Measurements from ENCODE around the gene TLE3.
"Not testable (repeated sequence)": the region's sequence is repeated elsewhere in the genome, so short reads cannot be mapped to it uniquely, and the experiment has no call there.

TLE3 gene

DNA sequence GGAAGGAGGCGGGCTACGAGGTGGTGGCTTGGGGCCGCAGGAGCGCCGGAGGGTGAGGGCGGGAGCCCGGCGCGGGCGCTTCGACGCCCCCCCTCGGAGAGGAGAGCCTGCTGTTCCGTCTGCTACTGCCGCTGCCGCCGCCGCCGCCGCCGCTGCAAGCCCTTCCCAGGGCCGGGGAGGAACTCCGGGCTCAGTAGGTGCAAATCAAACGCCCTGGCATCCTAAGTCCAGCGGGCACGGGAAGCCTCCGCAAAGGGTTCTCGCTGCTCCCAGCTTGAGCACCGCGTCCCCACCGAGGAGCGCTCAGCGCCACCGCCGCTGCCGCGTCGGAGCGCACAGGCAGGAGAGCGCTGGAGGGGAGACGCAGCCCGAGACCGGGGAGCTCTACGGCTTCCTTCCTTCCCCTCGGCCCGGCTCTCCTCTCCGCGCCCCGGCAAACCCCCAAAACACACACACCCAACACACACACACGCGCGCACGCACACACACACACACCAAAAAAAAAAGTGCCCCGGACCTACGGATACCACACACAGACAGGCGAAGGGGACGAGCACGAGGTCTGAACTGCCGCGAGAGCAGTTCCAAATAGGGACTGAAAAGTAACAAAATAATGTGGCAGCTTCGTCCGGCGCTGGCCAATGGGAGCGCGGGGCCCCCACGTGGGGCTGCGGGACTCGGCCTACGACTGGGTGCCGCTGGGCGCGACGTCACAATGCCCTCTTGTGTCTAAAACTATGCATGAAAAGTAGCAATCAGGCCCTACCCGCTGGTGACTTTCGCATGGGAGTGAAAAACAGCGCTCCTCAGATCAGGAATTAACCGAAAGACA is at the start of gene TLE3:
Gene TLE3, minus strand, starts transcription at position 597 of the 832 bp plus-strand sequence. CDS start 1,119 bp downstream, outside the sequence.
- peak; percentile 96 for DNase-seq (ENCODE audit: low read depth in 1 of 2, low spot score in 1 of 2)

DNA sequence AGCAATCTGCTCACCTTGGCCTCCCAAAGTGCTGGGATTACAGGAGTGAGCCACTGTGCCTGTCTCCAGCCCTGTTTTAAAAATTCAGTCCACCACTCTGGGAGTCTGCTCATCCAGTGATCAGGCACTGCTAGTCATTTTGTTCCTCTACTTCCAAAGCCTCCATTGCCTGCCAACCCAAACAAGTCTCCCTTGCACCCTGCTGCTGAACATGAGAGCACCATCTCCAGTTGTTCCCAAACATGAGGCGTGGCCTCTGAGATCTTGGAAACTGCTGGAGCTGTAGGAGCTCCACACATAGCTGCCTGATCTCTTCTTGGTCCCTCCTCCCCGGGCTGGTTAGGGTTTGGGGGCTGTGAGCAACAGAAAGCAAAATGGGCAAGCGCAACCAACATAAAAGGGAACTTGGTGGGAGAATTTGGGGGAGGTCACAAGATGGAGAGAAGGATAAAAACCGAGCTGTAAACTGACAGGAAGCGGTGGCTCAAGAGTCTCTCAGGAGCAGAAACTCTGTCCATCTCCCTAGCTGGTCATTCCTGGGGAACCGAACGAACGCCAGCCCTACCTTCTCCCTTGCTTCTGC is 49.6 kb upstream of the TLE3 start:
- no peak for DNase-seq (ENCODE audit: low read depth in 1 of 2, low spot score in 1 of 2)

DNA sequence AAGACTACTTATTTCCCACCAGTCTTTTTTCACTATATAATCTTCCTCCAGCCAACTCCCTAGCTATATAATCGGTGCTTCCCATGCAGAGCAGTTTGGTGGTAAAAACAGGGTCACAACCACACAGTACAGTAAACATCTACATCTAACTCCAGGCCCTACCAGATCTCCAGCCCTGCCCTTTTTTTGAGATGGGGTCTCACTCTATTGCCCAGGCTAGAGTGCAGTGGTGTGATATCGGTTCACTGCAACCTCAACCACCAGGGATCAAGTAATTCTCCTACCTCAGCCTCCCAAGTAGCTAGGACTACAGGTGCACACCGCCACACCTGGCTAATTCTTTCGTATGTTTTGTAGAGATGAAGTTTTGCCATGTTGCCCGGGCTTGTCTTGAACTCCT is 49.1 kb upstream of the TLE3 start:
- no peak for DNase-seq (ENCODE audit: low read depth in 1 of 2, low spot score in 1 of 2)

DNA sequence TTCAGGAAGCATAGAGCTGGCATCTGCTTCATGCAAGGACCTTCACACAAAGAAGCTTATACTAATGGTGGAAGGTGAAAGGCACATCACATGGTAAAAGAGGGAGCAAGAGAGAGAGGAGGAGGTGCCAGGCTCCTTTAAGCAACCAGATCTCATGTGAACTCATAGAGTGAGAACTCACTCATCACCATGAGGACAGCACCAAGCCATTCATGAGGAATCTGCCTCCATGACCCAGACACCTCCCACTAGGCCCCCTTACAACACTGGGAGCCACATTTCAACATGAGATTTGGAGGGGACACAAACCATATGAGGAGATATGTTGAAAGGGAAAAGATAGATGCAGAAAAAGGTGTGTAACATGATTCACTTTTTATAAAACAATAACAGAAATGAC is 48.4 kb upstream of the TLE3 start:
- no peak for DNase-seq (ENCODE audit: low read depth in 1 of 2, low spot score in 1 of 2)

DNA sequence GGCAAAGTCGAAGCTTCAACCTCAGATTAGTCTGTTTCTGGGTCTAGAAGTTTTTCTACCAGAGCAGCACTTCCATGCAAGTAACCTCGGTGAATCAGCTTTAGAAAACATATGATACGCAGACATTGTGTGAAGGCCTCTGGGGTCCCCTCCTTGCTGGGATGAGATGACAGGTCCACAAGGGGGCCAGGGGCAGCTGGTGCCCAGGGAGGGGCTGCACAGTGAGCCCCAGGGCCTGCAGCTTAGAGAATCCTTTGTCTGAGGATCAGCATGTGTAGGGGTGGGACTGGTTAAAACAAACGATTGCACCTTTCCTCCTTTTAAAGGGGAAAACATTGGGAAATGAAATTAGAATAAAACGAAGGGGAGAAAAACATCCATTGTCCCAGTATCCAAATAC is 47.5 kb upstream of the TLE3 start:
- no peak for DNase-seq (ENCODE audit: low read depth in 1 of 2, low spot score in 1 of 2)

DNA sequence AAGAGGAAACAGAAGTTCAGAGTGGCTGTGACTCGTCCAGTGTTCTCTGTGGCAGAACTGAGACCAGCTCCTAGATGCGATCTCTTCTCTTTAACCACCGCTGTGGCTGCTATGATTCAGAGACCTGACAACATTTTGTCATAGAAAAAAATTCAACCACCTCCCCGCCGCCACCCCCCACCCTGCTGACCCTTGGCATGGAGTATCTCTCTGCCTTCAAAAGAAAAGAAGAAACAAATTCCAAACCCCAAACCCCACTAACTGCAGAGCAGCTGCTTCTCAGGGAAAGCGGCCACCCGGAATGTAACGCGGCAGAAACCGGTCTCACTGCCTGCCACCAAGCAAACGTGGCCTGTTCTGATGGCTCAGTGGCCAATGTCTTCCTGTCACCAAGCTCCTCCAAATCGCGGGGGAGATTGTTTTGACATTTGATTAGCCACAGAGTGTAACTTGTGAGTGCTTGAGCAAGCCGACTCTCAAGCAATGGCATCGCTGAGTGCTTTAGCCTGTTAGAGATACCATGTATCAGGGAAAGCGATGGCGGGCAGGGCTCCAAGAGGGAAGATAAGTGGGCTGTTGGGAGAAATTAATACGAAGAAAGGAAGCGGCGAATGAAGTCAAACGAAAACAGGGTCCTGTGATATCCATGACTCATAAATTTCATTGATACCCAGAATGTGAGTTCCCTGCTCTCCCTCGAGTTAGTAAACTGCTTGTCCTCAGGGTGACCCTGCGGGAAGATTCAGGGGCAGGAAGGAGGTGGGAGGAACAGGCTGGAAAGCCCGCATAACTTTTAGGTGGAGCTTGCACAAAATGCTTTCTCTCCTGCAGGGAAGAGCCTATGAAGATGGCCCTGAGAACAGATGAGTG is 44.8 kb upstream of the TLE3 start:
- DNase-seq (ENCODE audit: low read depth in 1 of 2, low spot score in 1 of 2) = no peak

DNA sequence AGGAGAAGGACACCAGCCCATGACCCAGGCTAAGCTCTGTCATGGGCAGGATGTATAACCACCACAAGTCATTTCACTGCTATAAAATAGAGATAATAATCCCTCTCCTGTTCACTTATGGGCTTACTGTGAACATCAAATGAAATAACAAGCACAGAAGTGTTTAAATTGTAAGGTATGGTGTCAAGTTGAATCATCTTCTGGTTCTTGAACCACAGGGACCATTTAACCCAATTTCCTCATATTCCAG is 44.3 kb upstream of the TLE3 start:
- DNase-seq (ENCODE audit: low read depth in 1 of 2, low spot score in 1 of 2) = no peak

DNA sequence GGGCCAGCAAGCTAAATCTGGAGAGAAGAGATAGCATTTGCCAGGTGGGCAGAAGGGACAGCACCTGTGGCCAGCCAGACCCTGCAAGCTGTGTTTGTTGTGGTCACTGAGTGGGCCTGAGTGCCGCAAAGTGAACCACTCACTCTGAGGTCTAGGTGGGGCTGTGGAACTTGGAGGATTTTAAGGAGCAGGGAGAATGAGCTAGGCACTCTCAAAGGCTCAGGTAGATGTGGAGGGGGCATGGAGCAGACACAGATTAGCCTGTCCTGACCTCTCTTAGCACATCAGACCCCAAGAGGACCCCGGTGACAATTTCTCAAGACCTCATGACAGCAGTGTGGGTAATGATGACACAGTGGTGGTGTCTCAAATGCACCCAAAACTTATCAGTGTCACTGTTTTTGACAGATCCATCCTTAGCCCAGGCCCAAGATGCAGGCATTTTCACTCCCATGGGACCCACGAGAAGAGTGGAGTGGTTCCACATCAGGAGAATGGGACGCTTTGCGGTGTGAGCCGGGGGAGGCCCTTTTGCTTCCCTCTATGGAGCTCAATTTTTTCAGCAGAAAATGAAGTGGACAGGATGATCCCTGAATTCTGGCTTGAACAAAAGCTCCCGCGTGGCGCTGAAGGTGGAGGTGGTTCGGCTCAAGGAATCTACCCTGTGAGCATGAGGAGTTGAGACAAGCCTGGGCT is 43.8 kb upstream of the TLE3 start:
- DNase-seq (ENCODE audit: low read depth in 1 of 2, low spot score in 1 of 2) = no peak

DNA sequence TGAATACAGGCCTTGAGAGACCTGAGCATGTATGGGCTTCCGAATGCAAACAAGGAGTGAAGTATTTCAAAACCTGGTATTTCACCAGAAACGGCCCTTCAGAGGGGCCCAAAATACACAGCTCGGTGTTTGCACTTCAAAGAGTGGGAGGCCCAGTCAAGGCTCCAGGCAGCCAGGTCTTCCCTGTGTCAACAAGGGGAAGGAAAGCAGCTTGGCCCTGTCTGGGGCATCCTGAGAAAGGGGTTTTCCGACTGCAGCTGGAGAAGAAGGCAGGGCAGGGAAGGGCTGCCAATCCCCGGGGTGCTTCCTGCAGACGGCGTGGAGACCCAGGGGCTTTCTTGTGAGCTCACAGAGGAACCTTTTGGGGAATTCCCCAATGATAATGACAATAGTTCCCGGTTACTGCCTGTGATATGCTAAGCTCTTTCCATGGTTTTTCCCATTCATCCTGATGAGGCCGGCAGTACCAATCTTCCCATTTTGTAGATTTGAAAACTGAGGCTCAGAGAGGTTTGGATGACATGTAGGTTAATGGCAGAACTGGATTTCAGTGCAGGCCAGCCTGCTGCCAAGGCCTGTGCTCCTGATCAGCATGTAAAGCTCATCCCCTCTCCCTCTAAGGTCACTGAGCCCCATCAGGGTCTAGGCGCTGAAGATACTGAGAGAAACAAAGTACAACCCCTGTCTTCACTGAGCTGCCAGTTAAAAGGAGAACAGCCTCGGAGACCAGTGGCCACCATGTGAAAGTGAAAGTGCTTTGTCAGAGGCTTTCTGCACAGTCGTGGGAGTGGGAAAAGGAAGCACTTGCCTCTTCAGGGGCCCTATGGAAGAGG is 43.0 kb upstream of the TLE3 start:
- DNase-seq (ENCODE audit: low read depth in 1 of 2, low spot score in 1 of 2) = no peak

DNA sequence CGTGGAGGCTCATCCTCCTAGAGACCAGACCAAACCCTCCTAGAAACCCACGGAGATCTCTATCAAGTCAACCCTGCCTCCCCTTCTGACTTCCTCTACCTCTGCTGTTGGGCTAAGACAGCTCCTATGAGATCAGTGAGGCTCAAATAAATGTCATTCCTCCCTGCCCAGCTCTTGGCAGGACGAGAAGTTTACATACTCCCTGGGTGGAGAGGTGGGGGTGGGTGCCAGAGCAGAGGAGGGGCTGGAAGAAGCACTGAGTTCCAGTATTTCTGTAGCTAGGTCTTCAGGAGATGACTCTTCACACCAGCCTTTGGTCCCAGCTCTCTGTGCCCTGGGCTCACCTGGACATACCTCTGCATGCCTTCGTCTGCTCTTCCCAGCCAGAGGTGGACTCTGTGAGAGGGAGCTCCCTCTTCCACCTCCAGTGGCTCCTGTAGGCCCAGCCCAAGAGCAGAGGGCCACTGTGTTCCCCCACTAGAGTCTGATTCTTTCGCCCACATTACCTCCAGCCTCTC is 42.4 kb upstream of the TLE3 start:
- no peak for DNase-seq (ENCODE audit: low read depth in 1 of 2, low spot score in 1 of 2)

DNA sequence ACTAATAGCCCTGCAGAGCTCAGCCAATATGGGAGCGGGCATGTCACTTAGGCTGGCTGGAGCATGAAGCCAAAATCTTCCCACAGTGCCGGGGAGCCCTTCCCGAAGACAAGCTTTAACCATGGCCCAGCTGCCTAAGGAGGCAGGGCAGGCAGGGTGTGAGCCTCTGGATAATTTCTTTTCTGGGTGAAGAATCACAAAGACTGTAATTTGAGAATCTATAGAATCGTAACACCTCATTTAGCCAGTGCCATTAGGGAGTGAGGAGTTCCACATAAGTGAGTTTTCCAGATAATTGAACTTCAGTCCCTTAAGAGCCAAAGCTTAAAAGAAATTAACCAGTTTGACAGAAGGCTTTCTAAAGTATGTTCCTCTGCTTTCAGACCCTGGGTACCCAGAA is 40.2 kb upstream of the TLE3 start:
- DNase-seq (ENCODE audit: low read depth in 1 of 2, low spot score in 1 of 2) = no peak

DNA sequence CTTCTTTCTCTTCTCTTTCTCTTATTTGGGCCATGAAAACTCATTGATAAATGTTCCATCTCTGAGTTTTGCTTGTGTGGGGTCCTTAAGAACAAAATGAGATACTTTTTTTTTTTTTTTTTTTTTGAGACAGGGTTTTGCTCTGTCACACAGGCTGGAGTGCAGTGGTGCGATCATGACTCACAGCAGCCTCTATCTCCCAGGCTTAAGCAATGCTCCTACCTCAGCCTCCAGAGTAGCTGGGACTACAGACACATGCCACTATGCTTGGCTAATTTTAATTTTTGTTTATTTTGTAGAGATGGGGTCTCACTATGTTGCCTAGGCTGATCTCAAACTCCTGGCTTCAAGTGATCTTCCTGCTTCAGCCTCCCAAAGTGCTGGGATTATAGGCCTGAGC is 39.3 kb upstream of the TLE3 start:
- not testable (repeated sequence) for DNase-seq (ENCODE audit: low read depth in 1 of 2, low spot score in 1 of 2)

DNA sequence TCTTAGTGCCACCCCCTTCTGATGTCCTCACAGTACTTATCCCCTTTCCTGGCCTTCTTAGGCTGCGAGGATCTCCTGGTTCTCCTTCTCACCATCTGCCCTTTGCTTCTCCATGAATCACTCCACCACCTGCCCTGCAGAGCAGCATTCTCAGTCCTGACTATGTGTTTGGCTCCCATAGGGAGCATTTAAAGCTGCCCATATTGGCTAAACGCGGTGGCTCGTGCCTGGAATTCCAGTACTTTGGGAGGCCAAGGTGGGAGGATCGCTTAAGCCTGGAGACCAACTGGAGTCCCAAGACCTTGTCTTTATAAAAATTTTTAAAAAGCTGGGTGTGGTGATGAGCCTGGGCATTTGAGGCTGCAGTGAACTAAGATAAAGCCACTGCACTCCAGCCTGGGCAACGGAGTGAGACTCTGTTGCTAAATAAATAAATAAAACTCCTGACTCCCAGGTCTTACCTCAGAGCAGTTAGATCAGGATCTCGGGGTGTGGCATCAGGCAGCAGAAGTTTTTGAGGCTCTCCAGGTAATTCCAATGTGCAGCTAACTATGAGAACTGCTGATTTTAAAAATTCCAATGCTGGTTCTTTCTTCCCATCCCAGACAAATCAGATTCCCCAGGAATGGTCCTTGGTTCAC is 36.2 kb upstream of the TLE3 start:
- DNase-seq (ENCODE audit: low read depth in 1 of 2, low spot score in 1 of 2) = no peak

DNA sequence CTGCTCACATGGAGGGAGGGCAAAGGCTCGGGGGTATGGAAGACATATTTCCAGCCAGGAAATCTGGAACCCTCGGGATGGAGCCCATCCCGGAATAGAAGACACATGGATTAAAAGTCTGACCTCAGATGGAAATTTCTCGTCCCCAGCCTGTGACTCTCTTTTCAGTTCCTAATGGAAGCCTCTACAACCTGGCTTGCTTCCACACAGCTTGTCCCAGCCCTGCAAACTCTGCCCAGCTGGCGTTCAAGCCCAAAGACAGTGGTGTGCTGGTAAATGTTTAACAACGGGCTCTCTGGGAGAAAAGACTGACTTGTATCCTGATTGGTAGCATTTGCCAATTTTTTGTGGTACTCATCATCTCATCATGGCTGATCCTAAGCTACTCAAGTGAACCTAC is 35.6 kb upstream of the TLE3 start:
- no peak for DNase-seq (ENCODE audit: low read depth in 1 of 2, low spot score in 1 of 2)

DNA sequence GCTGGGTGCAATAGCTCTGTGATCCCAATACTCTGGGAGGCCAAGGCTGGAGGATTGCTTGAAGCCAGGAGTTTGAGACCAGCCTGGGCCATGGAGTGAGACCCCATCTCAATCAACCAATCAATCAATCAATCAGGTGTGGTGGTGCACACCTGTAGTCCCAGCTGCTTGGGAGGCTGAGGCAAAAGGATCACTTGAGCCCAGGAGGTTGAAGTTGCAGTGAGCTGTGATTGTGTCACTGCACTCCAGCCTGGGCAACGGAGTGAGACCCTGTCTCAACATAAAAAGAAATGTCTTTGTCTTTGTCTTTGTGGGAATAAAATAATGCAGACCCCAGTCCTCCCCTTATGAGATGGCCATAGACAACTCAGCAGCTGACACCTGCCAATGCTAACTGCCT is 34.9 kb upstream of the TLE3 start:
- DNase-seq (ENCODE audit: low read depth in 1 of 2, low spot score in 1 of 2) = no peak

DNA sequence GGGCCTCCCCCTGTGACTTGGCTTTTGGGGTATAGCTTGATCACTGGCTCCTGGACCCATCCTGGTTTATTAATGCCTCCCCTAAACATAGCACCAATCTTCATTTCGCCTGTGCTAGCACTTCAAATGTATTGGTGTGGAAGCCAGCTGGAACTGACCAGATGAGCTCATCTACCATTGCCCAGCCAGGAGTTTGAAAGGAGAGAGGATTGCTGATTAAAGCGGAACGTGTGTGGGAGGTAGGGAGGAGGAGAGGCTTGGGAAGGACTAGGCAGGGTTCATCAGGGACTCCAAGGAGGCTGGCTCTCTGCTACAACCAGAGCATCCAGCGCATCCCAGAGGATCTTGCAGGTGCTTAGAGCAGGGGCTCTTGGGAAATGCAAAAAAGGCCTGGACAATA is 34.4 kb upstream of the TLE3 start:
- DNase-seq (ENCODE audit: low read depth in 1 of 2, low spot score in 1 of 2) = no peak

DNA sequence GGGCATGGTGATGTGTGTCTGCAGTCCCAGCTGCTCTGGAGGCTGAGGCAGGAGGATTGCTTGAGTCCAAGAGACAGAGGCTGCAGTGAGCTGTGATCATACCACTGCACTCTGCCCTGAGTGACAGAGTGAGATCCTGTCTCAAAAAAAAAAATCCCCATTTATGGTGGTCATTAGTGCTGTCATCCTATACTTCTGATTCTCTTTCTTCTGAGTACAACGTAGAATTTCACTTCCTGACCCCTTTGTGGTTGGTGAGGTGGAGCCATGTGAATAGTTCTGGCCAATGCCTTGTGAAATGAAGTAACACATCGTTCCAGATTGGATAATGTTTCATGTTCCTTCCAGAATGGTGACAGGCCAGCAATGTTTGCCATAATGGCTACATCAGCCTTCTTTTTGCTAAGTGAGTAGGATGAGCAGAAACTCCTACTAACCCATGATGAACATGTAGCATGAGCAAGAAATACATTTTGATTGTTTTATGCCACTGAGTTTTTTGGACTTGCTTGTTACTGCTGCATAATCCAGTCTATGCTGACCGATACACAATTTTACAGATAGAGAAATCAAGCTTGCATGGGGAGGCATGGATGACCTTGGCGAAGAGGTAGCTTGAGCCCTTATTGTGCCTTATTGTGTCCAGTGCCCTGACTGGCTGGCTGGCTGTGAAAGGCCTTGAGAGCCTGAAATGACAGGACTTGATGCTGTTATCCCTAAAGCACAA is 30.9 kb upstream of the TLE3 start:
- no peak for DNase-seq (ENCODE audit: low read depth in 1 of 2, low spot score in 1 of 2)

DNA sequence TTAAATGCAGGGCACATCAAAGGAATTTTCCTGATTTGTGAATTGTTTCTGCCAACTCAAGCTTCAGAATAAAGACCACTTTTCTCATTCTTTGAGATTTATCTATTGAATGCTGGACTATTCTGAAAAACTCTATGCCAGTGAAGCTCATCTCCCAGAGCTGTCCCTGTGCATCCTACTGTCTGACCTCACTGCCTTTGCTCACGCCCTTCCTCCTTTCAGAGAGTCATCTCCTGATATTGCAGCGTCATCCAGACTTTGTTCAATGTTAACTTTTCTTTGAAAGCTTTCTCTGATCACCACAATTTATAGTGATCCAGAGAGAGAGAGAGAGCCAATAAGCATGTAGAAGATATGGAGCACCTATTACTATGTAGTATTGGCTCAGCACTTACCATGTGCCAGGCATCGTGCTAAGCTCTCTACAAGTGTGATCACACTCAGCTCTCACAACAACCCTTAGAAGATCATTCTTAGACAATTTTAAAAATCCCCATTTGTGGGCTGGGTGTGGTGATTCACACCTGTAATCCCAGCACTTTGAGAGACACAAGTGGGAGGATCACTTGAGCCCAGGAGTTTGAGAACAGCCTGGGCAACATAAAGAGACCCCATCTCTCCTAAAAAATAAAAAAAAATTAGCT is 30.2 kb upstream of the TLE3 start:
- DNase-seq (ENCODE audit: low read depth in 1 of 2, low spot score in 1 of 2) = no peak

DNA sequence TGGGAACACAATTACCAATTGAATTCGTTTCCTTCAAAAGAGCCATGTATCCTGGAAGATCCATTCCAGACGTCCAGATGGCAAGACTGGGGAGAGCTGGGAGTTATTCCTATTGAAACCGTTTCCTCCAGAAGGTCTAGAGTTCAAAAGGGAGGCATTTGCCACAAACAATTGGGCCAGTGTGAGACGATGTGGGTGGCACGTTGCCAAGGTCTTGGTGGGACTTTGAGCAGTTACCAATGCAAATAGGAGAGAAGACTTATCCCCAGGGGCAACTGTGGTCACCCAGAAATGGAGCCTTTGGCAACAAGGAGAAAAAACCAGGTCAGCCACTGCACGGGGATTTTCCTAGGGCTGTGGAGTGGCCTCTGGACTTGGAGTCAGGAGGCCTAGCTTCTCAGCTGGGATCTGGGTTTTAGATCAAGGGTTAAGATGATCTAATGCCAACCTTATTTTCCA is 29.6 kb upstream of the TLE3 start:
- DNase-seq (ENCODE audit: low read depth in 1 of 2, low spot score in 1 of 2) = no peak

Measured in activated T-helper 1 cell treated with anti-CD3 and anti-CD28 coated beads, Interleukin-2, amount 50 U/mL, for 16 hours (primary cell).